ENCODE results near the gene SCN1A. TPM values are rescaled to one million over a fixed set of nuclear protein-coding genes. Genes with fewer than 3 reads are reported as not detected.

Gene SCN1A
- total and polyA plus RNA-seq, 2 of the 13 experiments (the other 11 are each of a cell fraction or from before 2014, with no cell fraction given) = 19.9 to 39.4 TPM

DNA sequence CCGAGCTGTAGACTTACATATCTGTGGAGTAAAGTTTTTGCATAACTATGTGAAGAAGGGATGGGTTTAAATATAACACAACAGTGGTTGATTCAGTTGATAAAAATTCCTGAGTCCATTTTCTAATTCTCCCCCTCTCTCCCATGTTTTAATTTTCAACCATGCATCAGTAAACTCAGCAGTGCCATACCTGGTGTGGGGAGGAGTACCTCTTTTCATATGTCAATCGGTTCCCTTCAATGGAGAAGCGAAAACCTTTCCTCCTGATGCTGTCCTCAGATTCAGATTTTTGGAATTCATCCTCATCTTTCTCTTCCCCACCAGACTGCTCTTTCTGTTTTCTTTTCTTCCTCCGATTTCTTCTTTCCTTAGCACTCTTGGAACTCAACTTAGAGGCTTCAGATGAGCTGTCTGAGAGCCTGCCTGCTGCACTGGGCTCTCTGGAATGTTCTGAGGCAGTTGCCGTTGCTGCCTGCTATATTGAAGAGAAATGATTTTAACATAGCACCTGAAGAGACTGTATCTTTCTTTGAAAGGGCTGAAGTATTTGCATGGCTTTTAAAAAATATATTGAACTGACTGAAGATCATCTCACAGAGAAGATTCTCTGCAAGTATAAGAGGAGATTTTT, 82.9 kb downstream of the SCN1A start:
- H4K20me1 ChIP-seq (ENCODE audit: insufficient read depth, low read length) = no peaks in the 10 kb centered on the region
- H3K27me3 ChIP-seq (ENCODE audit: control insufficient read depth in 1 of 2, insufficient read depth in 2 of 2, low read length in 2 of 2) = no peaks in the 10 kb centered on the region
- no peaks in the 10 kb centered on the region; a peak in 3 of 5 replicates for H3K36me3 ChIP-seq (replicated peaks in 1 of 2; ENCODE audit: control insufficient read depth in 1 of 2, insufficient read depth in 2 of 2, low read length in 2 of 2)
- WGBS (ENCODE audit: low lambda C conversion rate) = 80% methylated on average over 5 of the region's 5 CpGs
- H3K4me2 ChIP-seq (ENCODE audit: low read depth, low read length) = no peak overlapping the region
- in situ Hi-C loops (cut with HindIII; ENCODE audit: extremely low pct_ligation_motif_present, low pct_unique_long_range_greater_than_20kb) (no loop called here), intact Hi-C loops (cut with micrococcal nuclease; ENCODE audit: unreplicated experiment) (no loop called here)
- H3K9ac ChIP-seq (ENCODE audit: insufficient read depth, low read depth, low read length) = no peak overlapping the region
- no peak for FAIRE-seq
- no peak for ATAC-seq
- ChIA-PET CTCF (ENCODE audit: low intra/inter-chr PET ratio, low total read pairs) (no interaction called here), POLR2A (no interaction called here)
- DNase-seq (ENCODE audit: low spot score) = no peak
- TF ChIP-seq, protein P1, sequence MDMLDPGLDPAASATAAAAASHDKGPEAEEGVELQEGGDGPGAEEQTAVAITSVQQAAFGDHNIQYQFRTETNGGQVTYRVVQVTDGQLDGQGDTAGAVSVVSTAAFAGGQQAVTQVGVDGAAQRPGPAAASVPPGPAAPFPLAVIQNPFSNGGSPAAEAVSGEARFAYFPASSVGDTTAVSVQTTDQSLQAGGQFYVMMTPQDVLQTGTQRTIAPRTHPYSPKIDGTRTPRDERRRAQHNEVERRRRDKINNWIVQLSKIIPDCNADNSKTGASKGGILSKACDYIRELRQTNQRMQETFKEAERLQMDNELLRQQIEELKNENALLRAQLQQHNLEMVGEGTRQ (IDR thresholded peaks at IDR 0.05; ENCODE audit: low read depth, low read length) = no peak
- TF ChIP-seq, protein P1 (CRISPR knock-in tag; IDR thresholded peaks at IDR 0.05; ENCODE audit: borderline replicate concordance) = no peak
- no peak for TF ChIP-seq IKZF5 (CRISPR knock-in tag; IDR thresholded peaks at IDR 0.05)
- no peak for TF ChIP-seq CREBL2 (CRISPR knock-in tag; IDR thresholded peaks at IDR 0.05; ENCODE audit: borderline replicate concordance)
- no peak for TF ChIP-seq ZNF580 (CRISPR knock-in tag; IDR thresholded peaks at IDR 0.05; ENCODE audit: borderline replicate concordance, low read depth)
- no peak for TF ChIP-seq YEATS4 (CRISPR knock-in tag; IDR thresholded peaks at IDR 0.05; ENCODE audit: borderline replicate concordance)
- no peak for TF ChIP-seq RAD21 (CRISPR knock-in tag; IDR thresholded peaks at IDR 0.05)
- no peak for TF ChIP-seq SMAD9 (CRISPR knock-in tag; IDR thresholded peaks at IDR 0.05)
- TF ChIP-seq GATAD1 (CRISPR knock-in tag; IDR thresholded peaks at IDR 0.05) = no peak
- no peak for TF ChIP-seq ZBTB20 (CRISPR knock-in tag; IDR thresholded peaks at IDR 0.05; ENCODE audit: borderline replicate concordance, low read depth)
- no peak overlapping the region for H3K4me3 ChIP-seq (replicated peaks in 1 of 3; ENCODE audit: insufficient read depth in 1 of 3, low read depth in 2 of 3, low read length in 3 of 3)
- H3K79me2 ChIP-seq (ENCODE audit: insufficient read depth, low read length) = no peaks in the 10 kb centered on the region
- H3K9me3 ChIP-seq (ENCODE audit: low read length) = no peaks in the 10 kb centered on the region
- no peak overlapping the region for H3K27ac ChIP-seq (ENCODE audit: extremely low read length, insufficient read depth, low read length)
- BruUV-seq (replicated peaks) = no TSS peak
- H3K4me1 ChIP-seq (ENCODE audit: insufficient read depth, low read length) = no peaks in the 10 kb centered on the region
- H2AFZ ChIP-seq (ENCODE audit: low read length) = no peak overlapping the region
